ENCODE data around the gene HS1BP3. TPM values are rescaled to one million over a fixed set of nuclear protein-coding genes. Genes with fewer than 3 reads are reported as not detected.

HS1BP3 gene
- total RNA-seq, 2 experiments from 2014 or later, result 8.8 to 10.1 TPM

DNA sequence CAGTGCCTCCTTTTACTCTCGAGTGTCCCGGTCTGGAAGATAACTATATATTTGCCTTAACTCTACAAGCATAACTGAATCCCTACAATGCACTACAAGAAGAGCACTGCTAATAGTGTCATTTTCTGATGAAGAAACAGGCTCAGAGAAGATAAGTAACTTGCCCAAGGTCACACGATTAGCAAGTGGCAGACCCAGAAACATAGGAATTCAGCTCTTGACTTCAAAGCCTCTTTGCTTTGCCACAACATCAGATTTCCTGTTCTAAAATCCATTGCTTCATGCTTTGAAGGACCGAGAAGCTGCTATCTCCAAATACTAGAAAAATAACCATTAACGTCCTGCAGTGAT is 65.6 kb downstream of the HS1BP3 start:
- Mint-ChIP-seq H3K4me1 (ENCODE audit: low read depth) (no peaks in the 10 kb centered on the region), H3K4me3 (no peak overlapping the region), H3K9me3 (no peaks in the 10 kb centered on the region), H3K36me3 (ENCODE audit: low read depth) (no peaks in the 10 kb centered on the region), H3K27me3 (no peaks in the 10 kb centered on the region), H3K27ac (no peak overlapping the region)
- intact Hi-C loops (cut with DNase I, micrococcal nuclease), result no loop called here
- ChIA-PET POLR2A (no interaction called here), CTCF (no interaction called here)
- TF ChIP-seq CTCF (IDR thresholded peaks at IDR 0.05), result no peak
- Histone ChIP-seq H3K27ac (ENCODE audit: low read depth in 1 of 2, low read length in 2 of 2) (no peak overlapping the region), H3K36me3 (ENCODE audit: insufficient read depth, low read length) (no peaks in the 10 kb centered on the region), H3K27me3 (ENCODE audit: control insufficient read depth in 1 of 2, insufficient read depth in 2 of 2, low read length in 2 of 2) (no peaks in the 10 kb centered on the region), H3K4me3 (ENCODE audit: low read length) (no peak overlapping the region), H3K4me1 (ENCODE audit: insufficient read depth, low read length) (no peaks in the 10 kb centered on the region), H3K9me3 (ENCODE audit: control insufficient read depth in 1 of 2, insufficient read depth in 1 of 2, low read length in 2 of 2) (peaks cover 6 to 15% of the 10 kb centered on the region in 2 experiments)
- DNase-seq, result no peak
- ATAC-seq (ENCODE audit: poor library complexity), result no peak

GRCh38 chr2:20584399-20585358 is 66.2 kb downstream of the HS1BP3 start:
- no peak overlapping the region for H3K27ac Mint-ChIP-seq

DNA sequence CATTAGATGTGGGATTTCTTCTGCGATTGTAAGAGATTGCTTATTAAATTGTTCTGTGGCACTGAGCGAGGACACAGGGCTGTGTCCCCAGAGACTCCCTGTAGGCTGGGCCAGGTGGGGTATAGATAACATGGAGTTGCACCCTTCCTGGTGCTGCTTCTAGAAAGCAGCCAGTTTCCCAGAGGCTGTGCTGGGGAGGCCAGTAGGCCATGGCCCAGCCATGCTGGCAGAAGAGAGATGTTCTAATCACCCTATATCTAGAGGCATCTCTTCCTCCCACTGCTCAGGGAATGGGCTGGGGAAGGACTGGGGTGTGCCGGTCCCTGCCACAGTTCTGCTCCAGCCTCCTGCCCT is 66.9 kb downstream of the HS1BP3 start:
- H3K27me3 Mint-ChIP-seq, result no peaks in the 10 kb centered on the region
- DNase-seq (no peak), ATAC-seq (ENCODE audit: poor library complexity) (no peak)
- H3K4me3 ChIP-seq (ENCODE audit: low read length), result no peak overlapping the region
- H3K4me1 Mint-ChIP-seq (ENCODE audit: low read depth), result no peaks in the 10 kb centered on the region
- peaks cover 6 to 15% of the 10 kb centered on the region in 2 experiments for H3K9me3 ChIP-seq (ENCODE audit: control insufficient read depth in 1 of 2, insufficient read depth in 1 of 2, low read length in 2 of 2)
- H3K9me3 Mint-ChIP-seq, result no peaks in the 10 kb centered on the region
- H3K36me3 ChIP-seq (ENCODE audit: insufficient read depth, low read length), result no peaks in the 10 kb centered on the region
- ChIA-PET POLR2A (no interaction called here), CTCF (no interaction called here)
- intact Hi-C loops (cut with DNase I, micrococcal nuclease), result no loop called here
- no peaks in the 10 kb centered on the region for H3K27me3 ChIP-seq (ENCODE audit: control insufficient read depth in 1 of 2, insufficient read depth in 2 of 2, low read length in 2 of 2)
- H3K4me3 Mint-ChIP-seq, result no peak overlapping the region
- no peaks in the 10 kb centered on the region for H3K4me1 ChIP-seq (ENCODE audit: insufficient read depth, low read length)
- no peaks in the 10 kb centered on the region for H3K36me3 Mint-ChIP-seq (ENCODE audit: low read depth)
- no peak overlapping the region for H3K27ac Mint-ChIP-seq
- TF ChIP-seq CTCF (IDR thresholded peaks at IDR 0.05), result no peak
- H3K27ac ChIP-seq (ENCODE audit: low read depth in 1 of 2, low read length in 2 of 2), result no peak overlapping the region

More at GRCh38 chr2:20584399-20585358, 66.2 kb downstream of the HS1BP3 start:
- Histone ChIP-seq H3K36me3 (ENCODE audit: insufficient read depth, low read length) (no peaks in the 10 kb centered on the region), H3K4me3 (ENCODE audit: low read length) (no peak overlapping the region), H3K27ac (ENCODE audit: low read depth in 1 of 2, low read length in 2 of 2) (no peak overlapping the region), H3K27me3 (ENCODE audit: control insufficient read depth in 1 of 2, insufficient read depth in 2 of 2, low read length in 2 of 2) (no peaks in the 10 kb centered on the region), H3K9me3 (ENCODE audit: control insufficient read depth in 1 of 2, insufficient read depth in 1 of 2, low read length in 2 of 2) (peaks cover 6 to 15% of the 10 kb centered on the region in 2 experiments), H3K4me1 (ENCODE audit: insufficient read depth, low read length) (no peaks in the 10 kb centered on the region)
- H3K4me3 Mint-ChIP-seq, result no peak overlapping the region
- ChIA-PET POLR2A (no interaction called here), CTCF (no interaction called here)
- no peaks in the 10 kb centered on the region for H3K36me3 Mint-ChIP-seq (ENCODE audit: low read depth)
- H3K9me3 Mint-ChIP-seq, result no peaks in the 10 kb centered on the region
- no peak for TF ChIP-seq CTCF (IDR thresholded peaks at IDR 0.05)
- intact Hi-C loops (cut with DNase I, micrococcal nuclease), result no loop called here
- H3K4me1 Mint-ChIP-seq (ENCODE audit: low read depth), result no peaks in the 10 kb centered on the region
- no peaks in the 10 kb centered on the region for H3K27me3 Mint-ChIP-seq
- no peak for DNase-seq
- no peak for ATAC-seq (ENCODE audit: poor library complexity)

Data from CD4-positive, alpha-beta T cell (primary cell).